ENCODE data around the gene EFCAB11.

- TF ChIP-seq CTCF (IDR thresholded peaks at IDR 0.05) (no peak), EP300 (IDR thresholded peaks at IDR 0.05) (no peak), POLR2AphosphoS5 (IDR thresholded peaks at IDR 0.05) (no peak)
These were observed 51.6 kb downstream of the EFCAB11 start for GRCh38 chr14:89902881-89903280.
